Measurements from ENCODE around the gene ARFGAP1.
"Not testable (repeated sequence)": the region's sequence is repeated elsewhere in the genome, so short reads cannot be mapped to it uniquely, and the experiment has no call there.

The ARFGAP1 gene

DNA sequence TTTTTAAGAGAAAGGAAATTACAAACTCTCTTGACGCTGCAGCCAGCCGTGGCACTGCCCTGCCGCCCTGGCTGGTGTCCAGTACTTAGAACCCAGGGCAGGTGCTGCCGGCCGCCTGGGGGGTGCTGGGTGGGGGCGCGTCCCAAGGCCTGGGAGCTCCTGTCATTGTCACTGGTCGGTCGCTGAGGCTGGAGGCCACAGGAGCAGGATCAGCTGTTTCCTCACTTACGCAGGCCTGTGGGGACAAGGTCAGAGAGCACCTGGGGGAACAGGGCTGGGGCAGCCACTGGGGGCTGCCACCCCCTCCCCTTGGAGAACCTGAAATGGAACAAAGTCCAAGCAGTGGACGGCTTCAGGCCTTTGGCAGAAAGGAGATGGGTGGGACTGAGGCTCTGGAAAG is 31.3 kb upstream of the ARFGAP1 start:
- no peak for DNase-seq

DNA sequence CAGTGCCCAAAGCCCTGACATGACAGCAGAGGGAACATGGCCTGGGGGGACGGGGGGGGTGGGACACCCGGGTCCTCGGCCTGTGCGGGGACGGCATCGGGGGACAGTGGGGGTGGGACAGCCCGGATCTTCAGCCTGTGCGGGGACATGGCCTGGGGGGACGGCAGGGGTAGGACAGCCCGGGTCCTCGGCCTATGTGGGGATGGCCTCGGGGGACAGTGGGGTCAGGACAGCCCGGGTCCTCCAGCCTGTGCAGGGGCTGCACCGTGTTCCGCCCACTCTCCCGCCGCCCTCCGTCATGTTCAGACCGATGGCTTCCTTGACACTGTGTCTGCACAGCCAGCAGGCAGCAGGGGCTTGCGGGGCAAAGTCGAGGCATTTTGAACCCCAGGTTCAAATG is 29.9 kb upstream of the ARFGAP1 start:
- no peak for DNase-seq

GRCh38 chr20:63243604-63244247 is 28.9 kb upstream of the ARFGAP1 start:
- no peak for DNase-seq

- no peak for DNase-seq
Observed at GRCh38 chr20:63244468-63244867, 28.1 kb upstream of the ARFGAP1 start.

DNA sequence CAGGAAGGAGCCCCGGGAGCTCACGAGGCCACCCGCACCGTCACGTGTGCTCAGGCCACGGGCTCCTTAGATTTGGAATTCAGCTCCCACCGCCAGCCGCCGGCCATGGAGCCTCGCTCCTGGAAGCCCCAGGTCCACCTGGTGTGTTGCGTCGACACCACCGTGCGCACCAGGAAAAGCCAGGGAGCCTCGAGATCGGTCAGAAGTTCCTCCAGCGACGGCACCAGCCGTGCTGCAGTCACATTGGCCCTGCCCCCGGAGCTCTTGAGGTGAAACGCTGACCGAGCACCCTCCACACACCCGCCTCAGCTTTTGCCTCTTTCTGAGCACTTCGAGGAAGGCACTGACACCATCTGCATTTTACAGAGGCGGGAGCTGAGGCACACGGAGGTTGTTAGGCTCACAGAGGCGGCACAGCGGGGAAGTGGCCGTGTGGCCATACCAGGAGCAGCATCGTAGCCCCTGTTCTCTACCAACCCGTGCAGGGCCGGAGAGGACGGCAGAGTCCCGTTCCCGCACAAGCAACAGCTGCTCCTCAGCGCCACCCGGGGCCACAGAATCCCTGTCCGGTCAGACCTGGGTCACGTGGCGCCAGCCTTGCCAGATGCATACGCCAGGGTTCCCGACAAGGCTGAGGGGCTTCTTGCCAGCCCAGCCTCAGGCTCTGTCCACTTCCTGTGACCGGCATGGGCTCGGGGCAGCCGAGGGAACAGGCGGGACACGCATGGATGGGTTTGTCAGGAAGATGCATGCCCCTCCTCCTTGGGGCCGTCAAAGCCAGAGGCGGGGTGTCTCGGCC is 25.9 kb upstream of the ARFGAP1 start:
- no peak for DNase-seq

- no peak for DNase-seq
Observed at GRCh38 chr20:63247671-63248228, 24.9 kb upstream of the ARFGAP1 start.

DNA sequence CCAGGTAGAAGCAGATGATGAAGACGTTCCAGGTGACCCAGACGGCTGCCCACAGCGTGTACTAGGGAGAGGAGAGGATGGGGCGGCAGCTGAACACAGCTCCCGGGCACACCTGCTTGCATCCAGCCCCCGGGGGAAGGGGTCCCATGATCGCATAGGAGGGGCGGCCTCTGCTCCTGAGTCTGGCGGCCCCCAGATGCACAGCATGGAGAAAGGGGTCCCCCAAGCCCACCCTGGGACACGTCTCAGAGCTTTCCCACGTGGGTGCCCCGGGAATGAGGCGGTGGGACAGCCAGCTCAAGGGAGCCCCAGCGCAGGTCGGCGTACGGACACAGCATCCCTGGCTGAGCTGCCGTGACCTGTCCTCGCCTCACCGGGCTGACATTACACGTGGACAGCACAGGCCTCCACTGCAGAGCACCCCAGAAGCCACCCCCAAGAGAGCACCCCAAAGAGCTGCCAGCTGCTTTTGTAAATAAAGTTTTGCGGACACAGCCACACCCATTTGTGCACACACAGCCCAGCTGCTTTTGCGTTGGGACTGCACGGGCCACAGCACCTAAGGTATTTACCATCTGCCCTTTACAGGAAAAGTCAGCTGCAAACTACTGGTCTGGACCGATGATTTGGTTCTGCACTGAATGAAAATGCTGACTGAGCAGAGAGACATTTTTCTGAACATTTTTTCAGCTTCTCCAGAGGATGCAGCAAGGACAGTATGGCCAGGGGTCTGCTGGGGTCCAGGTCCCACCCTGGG is 23.6 kb upstream of the ARFGAP1 start:
- DNase-seq: no peak

GRCh38 chr20:63249891-63250290 is 22.7 kb upstream of the ARFGAP1 start:
- no peak for DNase-seq

GRCh38 chr20:63251350-63251749 is 21.3 kb upstream of the ARFGAP1 start:
- not testable (repeated sequence) for DNase-seq

- no peak for DNase-seq
Observed at GRCh38 chr20:63252284-63252711, 20.3 kb upstream of the ARFGAP1 start.

GRCh38 chr20:63253065-63253437 is 19.6 kb upstream of the ARFGAP1 start:
- no peak for DNase-seq

- DNase-seq: no peak
Observed at GRCh38 chr20:63253438-63254231, 19.0 kb upstream of the ARFGAP1 start.

GRCh38 chr20:63254232-63254605 is 18.4 kb upstream of the ARFGAP1 start, which contains the start of gene NKAIN4:
Gene NKAIN4 (minus strand): TSS chr20:63254463. CDS start chr20:63254450, 13 bp downstream.
- no peak for DNase-seq

- no peak for DNase-seq
Observed at GRCh38 chr20:63254606-63255384, 17.8 kb upstream of the ARFGAP1 start.

DNA sequence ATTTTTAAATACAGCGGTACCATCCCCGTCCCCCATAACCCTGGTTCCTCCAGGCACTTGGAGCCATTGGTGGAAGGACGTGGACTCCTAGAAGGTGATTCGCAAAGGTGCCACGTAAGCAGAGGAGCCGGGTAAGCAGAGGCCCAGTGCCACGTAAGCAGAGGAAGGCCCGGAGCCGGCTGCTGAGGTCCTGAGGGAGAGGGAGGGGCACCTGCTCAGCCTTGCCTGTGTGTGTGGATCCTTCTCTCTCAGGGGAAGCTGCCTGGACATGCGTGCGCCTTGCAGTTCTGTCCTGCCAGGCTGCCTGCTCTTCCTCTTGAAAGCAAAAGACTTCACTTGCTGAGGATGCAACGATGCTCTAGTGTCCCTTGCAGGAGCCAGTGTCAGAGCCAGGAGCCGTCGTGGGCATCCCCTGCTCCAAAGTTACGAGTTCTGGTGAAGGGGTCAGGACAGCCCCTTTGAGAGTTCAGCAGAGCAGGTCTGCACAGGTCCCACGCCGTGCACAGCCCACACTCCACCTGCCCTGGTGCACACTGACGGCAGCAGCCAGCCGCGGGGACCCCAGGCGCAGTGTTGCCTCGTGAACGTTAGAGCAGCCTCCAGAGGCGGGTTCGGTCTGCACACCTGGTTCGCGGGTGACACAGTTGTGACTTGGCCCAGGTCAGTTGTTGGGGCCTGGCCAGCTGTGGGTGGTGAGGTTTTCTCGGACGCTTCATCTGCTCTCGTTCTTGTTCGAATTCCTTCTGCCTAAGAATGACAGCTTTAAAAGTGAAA is 16.5 kb upstream of the ARFGAP1 start:
- no peak for DNase-seq

DNA sequence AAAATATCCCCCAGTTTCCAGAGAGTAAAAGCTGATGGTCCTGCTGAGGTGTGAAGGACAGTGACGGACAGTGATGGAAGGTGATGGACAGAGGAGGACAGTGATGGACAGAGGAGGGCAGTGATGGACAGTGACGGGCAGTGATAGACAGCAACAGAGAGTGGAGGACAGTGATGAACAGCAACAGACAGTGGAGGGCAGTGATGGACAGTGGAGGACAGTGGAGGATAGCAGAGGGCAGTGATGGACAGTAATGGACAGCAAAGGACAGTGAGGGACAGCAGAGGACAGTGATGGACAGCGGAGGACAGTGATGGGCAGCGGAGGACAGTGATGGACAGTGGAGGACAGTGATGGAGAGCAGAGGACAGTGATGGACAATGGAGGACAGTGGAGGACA is 15.7 kb upstream of the ARFGAP1 start:
- DNase-seq: no peak

DNA sequence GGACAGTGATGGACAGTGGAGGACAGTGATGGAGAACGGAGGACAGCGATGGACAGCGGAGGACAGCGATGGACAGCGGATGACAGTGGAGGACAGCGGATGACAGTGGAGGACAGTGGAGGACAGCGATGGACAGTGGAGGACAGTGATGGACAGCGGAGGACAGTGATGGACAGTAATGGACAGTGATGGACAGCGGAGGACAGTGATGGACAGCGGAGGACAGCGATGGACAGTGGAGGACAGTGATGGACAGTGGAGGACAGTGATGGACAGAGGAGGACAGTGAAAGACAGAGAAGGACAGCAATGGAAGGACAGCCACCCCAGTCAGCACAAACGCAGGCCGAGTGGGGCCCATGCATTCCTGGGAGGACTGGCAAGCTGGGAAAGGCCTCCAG is 15.0 kb upstream of the ARFGAP1 start:
- DNase-seq: no peak

- no peak for DNase-seq
Observed at GRCh38 chr20:63258781-63259180, 13.8 kb upstream of the ARFGAP1 start.

- no peak for DNase-seq
Observed at GRCh38 chr20:63259734-63260460, 12.7 kb upstream of the ARFGAP1 start.

GRCh38 chr20:63260521-63260920 is 12.1 kb upstream of the ARFGAP1 start:
- no peak for DNase-seq

All from DMS 273 treated with DMSO at 0.1 percent for 48 hours (cell line).